Heart left ventricle (tissue), 16 donors: Measurements from ENCODE around the gene LIN37. TPM values are rescaled to one million over a fixed set of nuclear protein-coding genes. Genes with fewer than 3 reads are reported as not detected.

ENCODE experiments used
- ATAC-seq, 4 donors: fragments of 200-7000 bp; cut with Tn5 transposase; one replicate each; pipeline ENCODE4 v1.9.1; 2020 to 2022; ENCODE audit warnings: moderate library complexity in 4 of 4, mild to moderate bottlenecking in 3 of 4, moderate number of reproducible peaks in 1 of 4
- DNase-seq, 5 donors: peaks; one replicate each; pipeline ENCODE4 v3.0.0-alpha.2; 2020
- H3K27ac ChIP-seq, 12 donors: fragments of 200-600 bp; sonication (generic) in 4 of 12; one replicate each; pipeline versions ENCODE4 v1.5.0 to v1.8.0; 2016 to 2022; ENCODE audit warnings: mild to moderate bottlenecking in 2 of 12
- H3K27me3 ChIP-seq, 9 donors: fragments of 200-600 bp; sonication (generic) in 2 of 9; one replicate each; pipeline versions ENCODE4 v1.5.1 to v1.8.0; 2016 to 2022; ENCODE audit warnings: mild to moderate bottlenecking in 3 of 9
- H3K36me3 ChIP-seq, 9 donors: fragments of 200-600 bp; sonication (generic) in 2 of 9; one replicate each; pipeline versions ENCODE4 v1.5.0 to v1.8.0; 2018 to 2022; ENCODE audit warnings: mild to moderate bottlenecking in 2 of 9
- H3K4me1 ChIP-seq, 12 donors: fragments of 200-600 bp; sonication (generic) in 4 of 12; one replicate each; pipeline versions ENCODE4 v1.5.0 to v1.8.0; 2016 to 2022; ENCODE audit warnings: mild to moderate bottlenecking in 3 of 12
- H3K4me3 ChIP-seq, 12 donors: fragments of 200-600 bp; sonication (generic) in 4 of 12; one replicate each; pipeline versions ENCODE4 v1.5.0 to v1.8.0; 2017 to 2022; ENCODE audit warnings: mild to moderate bottlenecking in 9 of 12, moderate library complexity in 4 of 12
- H3K9me3 ChIP-seq, 12 donors: fragments of 200-600 bp; sonication (generic) in 4 of 12; one replicate each; pipeline versions ENCODE4 v1.5.0 to v1.8.0; 2016 to 2022; ENCODE audit warnings: mild to moderate bottlenecking in 1 of 12
- CTCF ChIP-seq, 12 donors: fragments of 200-600 bp; sonication (generic) in 4 of 12; IDR thresholded peaks; one replicate each; pipeline versions ENCODE4 v1.5.0 to v1.8.0; 2018 to 2022; ENCODE audit warnings: antibody characterized with exemption in 12 of 12, mild to moderate bottlenecking in 5 of 12
- POLR2A ChIP-seq, 2 donors: fragments of 450-650 bp; IDR thresholded peaks; one replicate each; pipeline ENCODE4 v1.6.1; 2017; ENCODE audit warnings: antibody characterized with exemption in 2 of 2, mild to moderate bottlenecking in 2 of 2, moderate library complexity in 2 of 2
- WGBS, 4 donors: extraction: QIAGEN DNeasy Blood & Tissue Kit in 2 of 4; methylation state at CpG; one replicate each; pipeline versions ENCODE4 v1.1.5 to v1.1.7; 2013 to 2018; 5-methylcytosine and 5-hydroxymethylcytosine counted together
- intact Hi-C, 10 donors: fragments of 100-400 bp; cut with DNase I; formaldehyde crosslinking; loops; one replicate each; pipeline versions ENCODE4 v1.11.1 to v1.14.2; 2022
- polyA plus RNA-seq, 2 donors: library from polyadenylated mRNA; stranded (reverse); fragments of 200-250 nt; gene quantifications; one replicate each; pipeline ENCODE4 v1.2.3, GENCODE V29; 2013
- total RNA-seq, 9 donors: library from RNA; depleted of rRNA in 2 of 9; stranded (reverse); fragments of >200 nt in 2 of 9; fragmentation: NEBNext Ultra II Directional in 3 of 9; extraction: Animal tissue kit (Norgen Biotek cat#: 25700) in 3 of 9; gene quantifications; one replicate each; pipeline versions ENCODE4 v1.1.0 to v1.2.4, GENCODE V29; 2016 to 2023
- donor health status: ischemic (EF 13 %, LVEDD 7.1; RV severe dilation, severe dysfunction).
- donor health status: healthy with polysubstance abuse.
- donor health status: DM: no; HTN: yes; CAD: no.
- donor health status: DM: no; HTN: no; CAD: no.
- donor health status: ischemic (EF 25% LVEDD 6.9; RV normal size, moderate dysfunction).
- donor health status: ischemic (EF 25% LVEDD 5.7; RV mildly dilated, moderate dysfunction).
- donor health status: healthy.
- donor health status: DM: yes; HTN: yes; CAD: no.
- donor health status: ischemic (EF 35%, LVEDD 5.7; RV mildly dilated, moderate dysfunction).
- donor health status: nonischemic (EF 11% LVEDD 7.7; RV severe dilation, severe dysfunction).
- donor health status: DM: yes; HTN: yes; CAD: no.
- donor health status: PGD.
- donor health status: ischemic (EF 29% LVEDD 5.4; RV normal size, mild dysfunction).
- donor health status: nonischemic (EF 23%, LVEDD 6.1; RV moderate dilation, normal function).

The LIN37 gene
- total and polyA plus RNA-seq, 11 donors = 3.7 to 23.0 (median 7.8) TPM

GRCh38 chr19:35777086-35777841 is 28.9 kb downstream of the LIN37 start:
- Histone ChIP-seq H3K27ac (no peak overlapping the region), H3K4me3 (no peak overlapping the region), H3K36me3 (peaks cover 0 to 39% (median 10%) of the 10 kb centered on the region in 9 donors), H3K9me3 (no peaks in the 10 kb centered on the region), H3K4me1 (peaks cover 0 to 17% (median 5%) of the 10 kb centered on the region in 12 donors), H3K27me3 (no peaks in the 10 kb centered on the region)
- ATAC-seq = no peak
- 66 to 76% (median 74%) methylated on average over 17 to 19 of the region's 19 CpGs for WGBS, 4 donors
- intact Hi-C loops = loop anchor here in 2 of 10 donors (10.0 kb wide), 2 partner anchors 108 to 158 kb away; partner anchors contain the start of gene LRFN3 (in 1 of the 2)
- no peak for DNase-seq
- TF ChIP-seq CTCF (IDR thresholded peaks at IDR 0.05) (no peak), POLR2A (IDR thresholded peaks at IDR 0.05) (no peak)

GRCh38 chr19:35777961-35778360 is 29.6 kb downstream of the LIN37 start:
- TF ChIP-seq CTCF (IDR thresholded peaks at IDR 0.05) (no peak), POLR2A (IDR thresholded peaks at IDR 0.05) (no peak)
- H3K36me3 ChIP-seq = peaks cover 0 to 46% (median 12%) of the 10 kb centered on the region in 9 donors
- H3K4me3 ChIP-seq = no peak overlapping the region

GRCh38 chr19:35779033-35779432 is 30.7 kb downstream of the LIN37 start:
- H3K27ac ChIP-seq = no peak overlapping the region
- no peak overlapping the region for H3K4me3 ChIP-seq
- no peak for DNase-seq
- H3K4me1 ChIP-seq = peaks cover 0 to 17% (median 5%) of the 10 kb centered on the region in 12 donors
- no peak for ATAC-seq
- no peak for TF ChIP-seq POLR2A (IDR thresholded peaks at IDR 0.05)
- no peak for TF ChIP-seq CTCF (IDR thresholded peaks at IDR 0.05)
- H3K9me3 ChIP-seq = no peaks in the 10 kb centered on the region
- H3K36me3 ChIP-seq = peaks cover 0 to 46% (median 12%) of the 10 kb centered on the region in 9 donors
- no peaks in the 10 kb centered on the region for H3K27me3 ChIP-seq
- intact Hi-C loops = loop anchor here in 2 of 10 donors (10.0 kb wide), 2 partner anchors 106 to 156 kb away; partner anchors contain the start of gene LRFN3 (in 1 of the 2)
- 91 to 95% (median 95%) methylated on average over 8 of the region's 8 CpGs for whole genome bisulfite sequencing, 4 donors

More at GRCh38 chr19:35777961-35778360, 29.6 kb downstream of the LIN37 start:
- Histone ChIP-seq H3K27me3 (no peaks in the 10 kb centered on the region), H3K4me1 (peaks cover 0 to 17% (median 5%) of the 10 kb centered on the region in 12 donors), H3K9me3 (no peaks in the 10 kb centered on the region), H3K27ac (no peak overlapping the region)
- 79 to 97% (median 91%) methylated on average over 7 of the region's 7 CpGs for WGBS, 4 donors
- DNase-seq (no peak), ATAC-seq (no peak)
- intact Hi-C loops = loop anchor here in 2 of 10 donors (10.0 kb wide), 2 partner anchors 107 to 157 kb away; partner anchors contain the start of gene LRFN3 (in 1 of the 2)

- H3K27ac ChIP-seq = no peak overlapping the region
- H3K4me3 ChIP-seq = no peak overlapping the region
- intact Hi-C loops = loop anchor here in 1 of 10 donors (10.0 kb wide), 1 partner anchor 95 kb away; no protein-coding TSS in a partner anchor
- no peaks in the 10 kb centered on the region for H3K9me3 ChIP-seq
- no peak for TF ChIP-seq POLR2A (IDR thresholded peaks at IDR 0.05)
- TF ChIP-seq CTCF (IDR thresholded peaks at IDR 0.05) = no peak
- H3K36me3 ChIP-seq = peaks cover 0 to 46% (median 12%) of the 10 kb centered on the region in 9 donors
- no peak for ATAC-seq
- no peaks in the 10 kb centered on the region for H3K27me3 ChIP-seq
- 92 to 95% (median 93%) methylated on average over 14 to 16 of the region's 16 CpGs for WGBS, 4 donors
- DNase-seq = no peak
- peaks cover 0 to 10% (median under 1%) of the 10 kb centered on the region in 12 donors for H3K4me1 ChIP-seq
These were observed 31.7 kb downstream of the LIN37 start for GRCh38 chr19:35780058-35780457.
